BJ (cell line): Measurements from ENCODE around the gene ACOX3. TPM values are rescaled to one million over a fixed set of nuclear protein-coding genes. Genes with fewer than 3 reads are reported as not detected.
"Not testable (repeated sequence)": the region's sequence is repeated elsewhere in the genome, so short reads cannot be mapped to it uniquely, and the experiment has no call there.

Experiments
- CTCF ChIA-PET: fragments of 350-600 bp; formaldehyde crosslinking; extraction: SDS; loops from one replicate; lab custom pipeline; 2021; ENCODE audit warnings: antibody characterized with exemption, inconsistent platforms; lab: Yijun Ruan, JAX
- POLR2A ChIA-PET: fragments of 300-600 bp; sonication (Branson Sonifier 250); formaldehyde crosslinking; extraction: SDS; loops from one replicate; lab custom pipeline; 2021; ENCODE audit warnings: antibody characterized with exemption; lab: Charles Lee
- DNase-seq: peaks from one replicate; pipeline ENCODE4 v3.0.0-alpha.2; 2011; ENCODE audit warnings: low read depth
- H3K27me3 ChIP-seq: 2 replicates; pipeline ENCODE4 v1.6.0; 2011; ENCODE audit warnings: low read length; ENCODE audit not compliant: control insufficient read depth, insufficient read depth
- H3K36me3 ChIP-seq: 2 replicates; pipeline ENCODE4 v1.5.1; 2011; ENCODE audit warnings: low read length; ENCODE audit not compliant: control insufficient read depth, insufficient read depth
- H3K4me3 ChIP-seq: 2 replicates; pipeline ENCODE4 v1.5.1; 2011; ENCODE audit warnings: low read depth, mild to moderate bottlenecking, control low read depth, low read length
- polyA plus RNA-seq: library from polyadenylated mRNA; depleted of rRNA; stranded (reverse); fragments of >200 nt; gene quantifications from 2 replicates; pipeline ENCODE4 v1.2.3, GENCODE V29; 2011
- TF ChIP-seq, protein P1 (sequence below): IDR thresholded peaks from 2 replicates; pipeline ENCODE4 v1.5.1; 2011; ENCODE audit warnings: low read depth, mild to moderate bottlenecking, control low read depth, inconsistent platforms, low read length, moderate library complexity; ENCODE audit not compliant: insufficient read depth

Gene ACOX3
- polyA plus RNA-seq, 1 experiment, result 10.2 TPM

- no peaks in the 10 kb centered on the region; the same call in 1 of the 2 replicates for H3K36me3 ChIP-seq
- DNase-seq, result no peak
- ChIA-PET CTCF (no interaction called here), POLR2A (no interaction called here)
- peaks cover 3% of the 10 kb centered on the region; the same call in 1 of the 2 replicates for H3K27me3 ChIP-seq
- TF ChIP-seq, protein P1, sequence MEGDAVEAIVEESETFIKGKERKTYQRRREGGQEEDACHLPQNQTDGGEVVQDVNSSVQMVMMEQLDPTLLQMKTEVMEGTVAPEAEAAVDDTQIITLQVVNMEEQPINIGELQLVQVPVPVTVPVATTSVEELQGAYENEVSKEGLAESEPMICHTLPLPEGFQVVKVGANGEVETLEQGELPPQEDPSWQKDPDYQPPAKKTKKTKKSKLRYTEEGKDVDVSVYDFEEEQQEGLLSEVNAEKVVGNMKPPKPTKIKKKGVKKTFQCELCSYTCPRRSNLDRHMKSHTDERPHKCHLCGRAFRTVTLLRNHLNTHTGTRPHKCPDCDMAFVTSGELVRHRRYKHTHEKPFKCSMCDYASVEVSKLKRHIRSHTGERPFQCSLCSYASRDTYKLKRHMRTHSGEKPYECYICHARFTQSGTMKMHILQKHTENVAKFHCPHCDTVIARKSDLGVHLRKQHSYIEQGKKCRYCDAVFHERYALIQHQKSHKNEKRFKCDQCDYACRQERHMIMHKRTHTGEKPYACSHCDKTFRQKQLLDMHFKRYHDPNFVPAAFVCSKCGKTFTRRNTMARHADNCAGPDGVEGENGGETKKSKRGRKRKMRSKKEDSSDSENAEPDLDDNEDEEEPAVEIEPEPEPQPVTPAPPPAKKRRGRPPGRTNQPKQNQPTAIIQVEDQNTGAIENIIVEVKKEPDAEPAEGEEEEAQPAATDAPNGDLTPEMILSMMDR, result no peak
- no peak overlapping the region for H3K4me3 ChIP-seq
These were observed 96.1 kb downstream of the ACOX3 start for GRCh38 chr4:8344377-8344776.

DNA sequence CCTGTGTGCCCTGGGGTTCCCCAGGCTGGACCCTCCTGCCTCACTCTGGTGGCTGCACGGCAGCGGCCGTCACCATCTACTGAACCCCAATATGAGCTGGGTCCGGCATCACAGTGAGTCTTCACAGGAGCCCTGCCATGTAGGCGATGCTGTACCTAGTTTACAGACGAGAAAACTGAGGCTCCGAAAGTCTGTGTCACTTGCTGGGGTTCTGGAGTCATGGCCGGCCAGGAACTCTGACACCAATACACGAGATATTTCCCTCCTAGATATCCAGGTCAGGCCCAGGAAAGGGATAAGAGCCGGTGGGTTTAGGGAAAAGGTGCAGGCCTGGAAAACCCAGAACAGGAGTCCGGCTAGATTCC is 96.6 kb downstream of the ACOX3 start:
- ChIA-PET POLR2A (no interaction called here), CTCF (no interaction called here)
- Histone ChIP-seq H3K4me3 (no peak overlapping the region), H3K36me3 (no peaks in the 10 kb centered on the region; the same call in 1 of the 2 replicates), H3K27me3 (peaks cover 3% of the 10 kb centered on the region; the same call in 1 of the 2 replicates)
- no peak for DNase-seq
- TF ChIP-seq, protein P1, result no peak

GRCh38 chr4:8343262-8343966 is 97.1 kb downstream of the ACOX3 start:
- ChIA-PET POLR2A (no interaction called here), CTCF (no interaction called here)
- Histone ChIP-seq H3K36me3 (no peaks in the 10 kb centered on the region), H3K4me3 (no peak overlapping the region), H3K27me3 (peaks cover 3% of the 10 kb centered on the region; the same call in 1 of the 2 replicates)
- TF ChIP-seq, protein P1, result no peak
- DNase-seq, result no peak

DNA sequence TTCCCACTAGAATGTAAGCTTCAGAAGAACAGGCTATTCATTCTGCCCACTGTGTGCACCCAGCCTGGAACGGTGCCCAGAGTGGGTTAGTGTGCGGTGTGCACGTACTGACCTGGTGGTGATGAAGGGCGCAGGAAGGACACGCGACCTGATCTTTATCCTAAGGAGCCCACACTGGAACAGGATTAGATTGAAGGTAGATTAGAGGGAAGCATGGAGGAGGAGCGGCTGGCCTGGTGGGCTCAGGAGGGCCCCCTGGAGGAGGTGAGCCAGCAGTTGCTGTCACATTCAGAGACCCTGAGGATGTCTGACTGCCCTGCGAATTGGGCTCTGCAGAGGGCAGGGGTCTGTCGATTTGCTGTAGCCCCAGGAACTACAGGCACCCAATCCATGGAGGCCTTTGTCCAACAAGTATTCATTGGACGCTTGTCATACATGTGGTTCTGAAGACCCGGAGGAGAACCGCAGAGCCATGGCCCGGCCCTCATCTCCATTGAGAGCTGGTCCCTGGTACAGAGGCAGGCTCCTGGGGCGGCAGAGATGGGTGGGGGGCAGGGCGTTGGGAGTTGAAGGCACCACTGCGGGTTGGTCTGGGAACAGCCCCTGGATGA is 97.8 kb downstream of the ACOX3 start:
- ChIA-PET POLR2A (no interaction called here), CTCF (interaction anchor here (0.7 to 1.0 kb wide), 2 partner anchors 11 to 100 kb away, joined by 3 read pairs; no protein-coding TSS in a partner anchor)
- no peaks in the 10 kb centered on the region for H3K36me3 ChIP-seq
- peaks cover 3% of the 10 kb centered on the region; the same call in 1 of the 2 replicates for H3K27me3 ChIP-seq
- TF ChIP-seq, protein P1, result 0 out of 2 replicates have a peak, but pooled peaks have one; percentile 9
- DNase-seq, result no peak
- H3K4me3 ChIP-seq, result no peak overlapping the region

DNA sequence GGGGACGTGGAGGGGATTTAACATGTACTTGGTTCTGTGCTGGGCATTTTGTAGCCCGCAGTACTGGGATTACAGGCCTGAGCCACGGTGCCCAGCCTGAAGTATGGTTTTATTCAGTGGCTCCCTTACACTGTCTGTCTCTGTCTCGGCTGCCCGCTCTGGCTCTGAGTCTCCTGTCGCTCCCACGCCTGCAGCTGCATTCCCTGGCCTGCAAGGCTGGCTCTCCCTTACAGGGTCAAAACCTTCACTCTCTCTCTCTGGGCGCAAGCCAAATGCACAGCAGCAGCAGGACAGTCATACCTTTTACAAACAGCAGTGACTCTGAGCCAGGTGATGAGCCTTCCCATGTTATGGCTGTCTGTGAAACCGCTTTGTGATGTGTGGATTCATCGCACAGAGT is 98.8 kb downstream of the ACOX3 start:
- H3K4me3 ChIP-seq, result no peak overlapping the region
- CTCF ChIA-PET, result interaction anchor here (0.7 to 1.0 kb wide), 2 partner anchors 10 to 99 kb away, joined by 3 read pairs; no protein-coding TSS in a partner anchor
- TF ChIP-seq, protein P1, result no peak
- H3K36me3 ChIP-seq, result no peaks in the 10 kb centered on the region
- no peak for DNase-seq
- POLR2A ChIA-PET, result no interaction called here
- no peaks in the 10 kb centered on the region for H3K27me3 ChIP-seq

DNA sequence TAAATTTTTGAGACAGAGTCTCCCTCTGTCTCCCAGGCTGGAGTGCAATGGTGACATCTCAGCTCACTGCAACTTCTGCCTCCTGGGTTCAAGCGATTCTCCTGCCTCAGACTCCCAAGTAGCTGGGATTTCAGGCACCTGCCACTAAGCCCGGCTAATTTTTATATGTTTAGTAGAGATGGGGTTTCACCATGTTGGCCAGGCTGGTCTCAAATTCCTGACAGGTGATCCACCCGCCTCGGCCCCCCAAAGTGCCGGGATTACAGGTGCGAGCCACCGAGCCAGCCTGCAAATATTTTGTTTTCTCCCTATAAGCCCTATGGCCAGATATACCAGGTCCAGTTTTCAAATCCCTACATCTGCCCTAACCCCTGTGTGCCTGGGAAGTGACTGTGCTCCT is 99.2 kb downstream of the ACOX3 start:
- POLR2A ChIA-PET, H3K36me3 ChIP-seq, H3K27me3 ChIP-seq, H3K4me3 ChIP-seq, DNase-seq: not testable (repeated sequence)
- CTCF ChIA-PET, result interaction anchor here (0.6 kb wide), 1 partner anchor 11 kb away, joined by 3 read pairs; no protein-coding TSS in a partner anchor
